ENCODE measurements around the gene RPS6KA2. TPM values are rescaled to one million over a fixed set of nuclear protein-coding genes. Genes with fewer than 3 reads are reported as not detected.

The RPS6KA2 gene
- 49.3 and 94.4 TPM in 2 replicates for total RNA-seq

DNA sequence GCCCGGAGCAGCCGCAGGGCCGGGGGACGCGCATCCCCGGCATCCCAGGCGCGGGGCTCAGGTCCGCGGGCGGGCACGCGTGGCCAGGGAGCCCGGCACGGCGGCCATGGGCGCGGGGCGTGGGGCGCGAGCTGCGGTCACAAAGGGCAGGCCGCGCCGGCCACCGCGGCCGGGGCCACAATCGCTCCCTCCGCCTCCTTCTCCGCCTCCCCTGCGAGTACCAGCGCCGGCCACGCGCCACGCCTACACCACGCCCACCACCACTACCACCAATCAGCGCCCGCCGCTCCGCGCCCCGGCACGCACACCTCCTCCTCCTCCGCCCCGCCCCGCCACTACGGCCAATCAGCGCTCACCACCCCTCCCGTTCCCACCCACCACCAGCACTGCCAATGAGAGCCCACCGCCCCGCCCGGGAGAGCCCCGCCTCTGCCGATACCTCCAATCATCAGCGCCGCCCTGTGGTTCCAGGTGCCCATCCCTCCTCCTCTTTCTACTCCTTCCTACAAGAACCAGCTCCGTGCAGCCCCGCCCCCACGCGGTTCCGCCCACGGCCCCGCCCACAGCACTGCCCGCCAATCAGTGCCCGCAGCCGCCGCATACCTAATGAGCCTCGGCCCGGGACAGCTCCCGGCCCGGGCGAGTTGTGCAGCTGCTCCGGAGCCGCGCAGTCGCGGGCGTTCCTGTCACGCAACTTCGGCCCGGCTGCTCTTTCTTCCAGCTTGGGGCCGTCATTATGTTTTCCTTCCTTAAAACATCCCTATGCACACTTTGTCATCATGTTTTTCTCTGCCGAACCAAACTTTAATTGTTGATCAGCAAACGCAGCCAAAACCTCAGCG is at the start of gene RPS6KA2:
RPS6KA2 (minus strand) TSS at position 219 of the 842 bp plus-strand sequence. CDS start 232 bp downstream, outside the sequence.

DNA sequence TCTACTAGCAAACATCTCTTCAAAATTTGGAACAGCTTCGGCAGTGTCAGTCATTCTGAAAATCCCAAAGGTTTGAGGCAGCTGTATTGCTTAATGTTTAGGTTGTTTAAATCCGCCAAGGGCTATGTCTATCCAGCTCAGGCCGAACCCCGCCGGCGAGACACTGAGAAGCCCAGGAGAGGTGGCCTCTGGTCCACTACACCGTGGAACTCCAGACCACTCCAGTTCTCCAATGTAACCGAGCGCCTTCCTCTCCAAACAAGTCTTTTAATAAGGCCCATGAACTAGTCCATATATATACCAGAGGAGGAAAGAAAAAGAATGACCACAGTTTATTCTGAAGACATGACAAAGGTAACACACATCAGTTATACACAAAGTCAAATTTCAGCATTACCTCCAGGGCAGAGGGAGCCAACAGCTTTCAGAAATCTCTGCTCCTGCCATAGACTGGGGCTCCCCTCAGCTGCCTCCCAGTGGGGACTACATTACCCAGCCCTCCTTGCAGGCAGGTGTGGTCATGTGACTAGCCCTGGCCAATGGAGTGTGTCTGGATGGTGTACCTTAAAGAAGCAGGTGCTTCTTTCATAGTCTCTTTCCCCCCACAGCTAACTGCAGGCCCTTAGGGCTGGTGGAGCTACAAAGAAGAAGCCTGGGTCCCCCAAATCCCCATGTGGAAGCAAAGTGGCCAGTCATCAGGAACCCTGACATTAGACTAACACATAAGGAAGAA is 40.5 kb downstream of the RPS6KA2 start, which contains the start of gene RAMACL:
RAMACL (minus strand) TSS at position 255 of the 733 bp plus-strand sequence; CDS start at position 54, 201 bp downstream.

DNA sequence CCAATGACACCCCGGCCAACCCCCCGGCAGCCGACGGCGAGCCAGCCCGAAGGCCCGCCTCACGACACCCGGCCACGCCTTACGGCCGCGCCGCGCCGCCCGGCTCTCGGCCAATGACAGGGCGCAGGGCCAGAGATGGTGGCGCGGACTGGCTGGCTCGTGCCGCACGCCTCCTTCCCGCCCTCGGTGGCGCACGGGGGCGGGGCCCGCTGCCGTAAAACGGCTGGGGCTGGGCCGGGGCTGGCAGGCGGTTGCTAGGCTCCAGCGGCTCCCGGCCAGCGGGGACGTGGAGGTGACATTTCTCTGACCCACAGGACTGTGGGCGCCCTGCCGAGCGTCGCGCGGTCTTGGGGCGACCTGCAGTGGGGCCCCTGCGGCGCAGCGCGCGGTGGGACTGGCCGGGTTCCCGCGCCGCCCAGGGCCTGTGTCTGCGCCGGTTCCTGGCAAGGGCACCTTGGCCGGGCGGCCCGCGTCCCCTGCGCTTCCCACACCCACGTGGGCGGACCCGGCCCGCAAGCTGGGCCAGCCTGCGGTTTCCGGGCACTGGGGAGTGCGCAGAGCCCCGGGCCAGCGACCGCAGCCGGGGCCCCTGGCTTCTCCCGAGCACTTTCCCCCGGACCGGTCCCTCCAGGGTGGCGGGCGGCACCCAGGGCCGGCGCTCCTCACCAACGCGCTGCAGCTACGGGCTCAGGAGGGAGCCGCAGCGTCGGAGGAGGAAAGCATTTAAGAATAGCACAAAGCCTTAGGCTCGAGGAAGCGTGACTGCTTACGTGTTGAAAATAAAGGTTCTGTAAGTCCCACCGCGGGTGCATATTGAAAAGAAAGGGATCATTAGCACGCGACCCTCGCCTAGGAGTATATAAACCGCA is 243.9 kb downstream of the RPS6KA2 start, which contains the start of gene MPC1:
MPC1 (minus strand) TSS at position 8 of the 869 bp plus-strand sequence. CDS start 64 bp downstream, outside the sequence.

Other genes with a start within 250 kb of the RPS6KA2 start
- gene MPC1, start 244.3 kb downstream of the RPS6KA2 start, total RNA-seq: 27.5 and 33.6 TPM in 2 replicates
- gene RAMACL, start 40.6 kb downstream of the RPS6KA2 start, total RNA-seq: 0.55 TPM in 1 of 2 replicates, not detected in the other